Adipocyte (in vitro differentiated cells): ENCODE measurements around the gene CD72.

Experiments
- DNase-seq: peaks from one replicate; pipeline ENCODE4 v3.0.0-alpha.2; 2015; ENCODE audit warnings: low read depth
- H3K27me3 ChIP-seq: replicated peaks from 2 replicates; pipeline ENCODE4 v1.7.0; 2013; ENCODE audit warnings: mild to moderate bottlenecking, low read length, moderate library complexity; ENCODE audit not compliant: control insufficient read depth, insufficient read depth
- H3K36me3 ChIP-seq: 2 replicates; pipeline ENCODE4 v1.7.0; 2013; ENCODE audit warnings: low read length, mild to moderate bottlenecking, moderate library complexity; ENCODE audit not compliant: control insufficient read depth, insufficient read depth, severe bottlenecking
- H3K4me1 ChIP-seq: 2 replicates; pipeline ENCODE4 v1.7.0; 2013; ENCODE audit warnings: mild to moderate bottlenecking, low read length, moderate library complexity; ENCODE audit not compliant: control insufficient read depth, insufficient read depth
- H3K4me3 ChIP-seq: 2 replicates; pipeline ENCODE4 v1.7.0; 2013; ENCODE audit warnings: mild to moderate bottlenecking, low read length, moderate library complexity
- H3K9ac ChIP-seq: 2 replicates; pipeline ENCODE4 v1.7.0; 2013; ENCODE audit warnings: mild to moderate bottlenecking, low read length, moderate library complexity
- H3K9me3 ChIP-seq: 2 replicates; pipeline ENCODE4 v1.7.0; 2013; ENCODE audit warnings: mild to moderate bottlenecking, low read length, moderate library complexity; ENCODE audit not compliant: control insufficient read depth

The CD72 gene

DNA sequence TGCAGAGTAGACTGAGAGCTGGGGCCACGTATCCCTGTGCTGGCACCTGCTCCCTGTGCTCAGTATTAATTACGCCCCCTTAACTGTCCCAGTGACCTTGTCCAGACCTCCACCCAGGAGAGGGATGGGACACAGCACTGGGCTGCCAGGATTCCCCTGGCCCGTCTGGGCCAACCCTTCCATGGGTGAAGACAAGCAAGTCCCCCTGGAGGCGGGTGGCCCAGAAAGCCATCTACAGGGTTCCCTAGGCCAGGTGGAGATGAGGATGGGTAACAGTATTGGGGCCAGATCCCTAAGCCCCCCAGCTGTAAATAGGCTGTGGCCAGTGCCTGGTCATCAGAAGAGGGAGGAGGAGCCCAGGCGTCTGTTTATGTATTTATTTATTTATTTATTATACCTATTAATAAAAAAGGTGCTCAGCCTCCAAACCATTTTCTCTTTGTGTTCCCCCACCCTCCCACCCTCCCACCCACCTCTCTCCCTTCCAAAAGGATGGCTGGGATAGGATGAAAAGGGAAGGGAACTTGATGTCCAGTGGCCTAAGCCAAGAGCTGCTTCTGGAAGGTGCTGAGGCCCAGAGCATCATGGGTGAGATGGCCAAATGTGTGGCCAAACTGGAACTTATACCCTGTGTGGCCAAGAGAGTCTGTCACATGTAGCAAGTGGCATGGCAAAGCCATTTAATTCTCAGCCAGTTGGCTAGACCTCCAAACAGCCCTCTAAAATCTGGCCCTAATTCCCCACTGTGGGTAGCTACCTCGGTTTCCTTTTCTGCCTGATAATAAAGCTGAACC is 56.5 kb downstream of the CD72 start:
- Histone ChIP-seq H3K27me3 (no peaks in the 10 kb centered on the region), H3K4me1 (peaks cover 36% of the 10 kb centered on the region), H3K4me3 (no peak overlapping the region), H3K9ac (no peak overlapping the region), H3K9me3 (no peaks in the 10 kb centered on the region), H3K36me3 (peaks cover 61% of the 10 kb centered on the region)
- DNase-seq: no peak

DNA sequence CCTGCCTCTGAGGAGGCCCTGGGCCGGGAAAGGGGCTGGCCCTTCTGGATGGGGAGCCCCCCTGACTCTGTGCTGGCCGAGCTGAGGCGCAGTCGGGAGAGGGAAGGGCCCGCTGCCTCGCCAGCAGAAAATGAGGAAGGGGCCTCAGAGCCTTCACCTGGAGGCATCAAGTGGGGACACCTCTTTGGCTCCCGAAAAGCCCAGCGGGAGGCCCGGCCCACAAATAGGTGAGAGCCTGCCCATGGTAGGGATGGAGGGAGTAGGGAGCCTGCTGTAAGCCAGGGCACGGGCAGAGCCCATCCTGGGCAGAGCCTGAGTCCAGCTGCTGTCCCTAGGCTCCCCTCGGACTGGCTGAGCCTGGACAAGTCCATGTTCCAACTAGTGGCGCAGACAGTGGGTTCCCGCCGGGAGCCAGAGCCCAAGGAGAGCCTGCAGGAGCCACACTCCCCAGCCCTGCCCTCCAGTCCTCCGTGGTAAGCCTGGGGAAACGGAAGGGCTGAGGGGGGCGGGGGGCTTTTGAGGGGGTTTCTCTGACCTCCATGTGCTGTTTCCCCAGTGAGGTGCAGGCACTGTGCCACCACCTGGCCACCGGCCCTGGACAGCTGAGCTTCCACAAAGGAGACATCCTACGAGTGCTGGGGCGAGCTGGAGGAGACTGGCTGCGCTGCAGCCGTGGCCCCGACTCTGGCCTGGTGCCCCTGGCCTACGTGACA is 57.4 kb downstream of the CD72 start:
- H3K4me3 ChIP-seq: no peak overlapping the region
- DNase-seq: no peak
- H3K36me3 ChIP-seq: peaks cover 70% of the 10 kb centered on the region
- no peaks in the 10 kb centered on the region for H3K27me3 ChIP-seq
- H3K9me3 ChIP-seq: no peaks in the 10 kb centered on the region
- peaks cover 29% of the 10 kb centered on the region for H3K4me1 ChIP-seq
- H3K9ac ChIP-seq: no peak overlapping the region
